Mesodermal cell (in vitro differentiated cells): ENCODE results near the gene BBS9.

ENCODE experiments used
- H3K27ac ChIP-seq: 2 replicates; pipeline ENCODE4 v1.7.0; 2013; ENCODE audit warnings: mild to moderate bottlenecking, low read depth, low read length, moderate library complexity; ENCODE audit not compliant: severe bottlenecking
- H3K36me3 ChIP-seq: 2 replicates; pipeline ENCODE4 v1.7.1; 2013; ENCODE audit warnings: mild to moderate bottlenecking, low read length, moderate library complexity; ENCODE audit not compliant: control insufficient read depth, insufficient read depth
- H3K4me1 ChIP-seq: one replicate; pipeline ENCODE4 v1.7.1; 2013; ENCODE audit warnings: mild to moderate bottlenecking, low read length; ENCODE audit not compliant: insufficient read depth, control insufficient read depth, poor library complexity, severe bottlenecking
- H3K4me3 ChIP-seq: 2 replicates; pipeline ENCODE4 v1.7.0; 2013; ENCODE audit warnings: low read length, control low read depth, mild to moderate bottlenecking; ENCODE audit not compliant: insufficient read depth, poor library complexity, severe bottlenecking; ENCODE audit errors: extremely low read depth
- H3K9me3 ChIP-seq: 2 replicates; pipeline ENCODE4 v1.7.1; 2013; ENCODE audit warnings: mild to moderate bottlenecking, low read length, moderate library complexity; ENCODE audit not compliant: control insufficient read depth
- WGBS, 2 experiments: methylation state at CpG; one replicate each; pipeline ENCODE4 v1.1.5; 2013; ENCODE audit warnings: missing lambda C conversion rate in 2 of 2; ENCODE audit not compliant: insufficient coverage in 2 of 2; 5-methylcytosine and 5-hydroxymethylcytosine counted together

BBS9 gene

GRCh38 chr7:33399528-33400213 is 270.3 kb downstream of the BBS9 start:
- no peak overlapping the region for H3K27ac ChIP-seq
- H3K36me3 ChIP-seq: no peaks in the 10 kb centered on the region
- WGBS, 2 experiments: 83 to 100% methylated on average over 1 of the region's 3 CpGs
- no peaks in the 10 kb centered on the region for H3K4me1 ChIP-seq
- no peak overlapping the region for H3K4me3 ChIP-seq
- H3K9me3 ChIP-seq: no peaks in the 10 kb centered on the region

DNA sequence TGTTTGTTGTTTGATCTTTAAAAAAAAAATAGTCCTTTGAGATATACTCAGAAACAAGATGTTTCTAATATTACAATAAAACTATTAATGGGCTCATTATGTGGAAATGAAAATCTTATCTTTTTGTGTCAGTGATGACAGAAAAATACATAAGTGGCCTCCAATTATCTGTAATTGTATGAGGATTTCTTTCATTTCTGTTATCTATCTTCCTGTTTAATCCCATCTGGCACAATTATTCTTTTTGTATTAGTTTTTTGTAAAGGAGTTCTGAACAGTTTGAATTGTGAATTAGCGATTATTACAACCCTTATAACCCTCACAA is 270.8 kb downstream of the BBS9 start:
- no peak overlapping the region for H3K27ac ChIP-seq
- no peaks in the 10 kb centered on the region for H3K9me3 ChIP-seq
- H3K4me3 ChIP-seq: no peak overlapping the region
- H3K36me3 ChIP-seq: no peaks in the 10 kb centered on the region
- H3K4me1 ChIP-seq: no peaks in the 10 kb centered on the region
- no CpG with 5 or more reads among the region's 1 CpG for WGBS, 2 experiments

- no CpG with 5 or more reads among the region's 1 CpG for WGBS, 2 experiments
- no peak overlapping the region for H3K27ac ChIP-seq
- H3K36me3 ChIP-seq: no peaks in the 10 kb centered on the region
- H3K4me1 ChIP-seq: no peaks in the 10 kb centered on the region
- H3K4me3 ChIP-seq: no peak overlapping the region
- H3K9me3 ChIP-seq: peaks cover 5% of the 10 kb centered on the region
Observed at GRCh38 chr7:33410266-33410665, 280.9 kb downstream of the BBS9 start.

GRCh38 chr7:33411020-33411419 is 281.7 kb downstream of the BBS9 start:
- no peaks in the 10 kb centered on the region for H3K4me1 ChIP-seq
- H3K27ac ChIP-seq: no peak overlapping the region
- no peak overlapping the region for H3K4me3 ChIP-seq
- no peaks in the 10 kb centered on the region for H3K36me3 ChIP-seq
- no CpG with 5 or more reads among the region's 3 CpGs for WGBS, 2 experiments
- H3K9me3 ChIP-seq: peaks cover 5% of the 10 kb centered on the region

DNA sequence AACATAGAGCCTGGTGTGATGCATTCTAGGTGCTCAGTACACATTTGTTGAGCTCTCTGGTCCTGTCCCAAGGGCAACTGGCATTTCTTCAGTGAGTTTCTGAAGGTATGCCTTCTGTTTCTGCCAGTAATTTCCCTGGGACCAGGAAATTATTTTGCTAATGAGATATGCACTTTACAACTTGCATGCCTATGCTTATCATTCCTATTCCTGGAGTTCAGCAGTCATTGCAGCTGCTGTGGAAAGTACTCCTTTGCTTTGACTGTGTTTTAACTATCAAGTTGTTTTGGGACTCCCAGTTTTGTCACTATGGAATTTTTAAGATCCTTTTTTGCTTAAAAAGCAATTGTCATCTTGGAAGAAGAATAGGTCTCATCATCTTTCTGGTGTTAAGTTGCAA is 283.0 kb downstream of the BBS9 start:
- Histone ChIP-seq H3K4me1 (no peaks in the 10 kb centered on the region), H3K27ac (no peak overlapping the region), H3K9me3 (peaks cover 5% of the 10 kb centered on the region)

DNA sequence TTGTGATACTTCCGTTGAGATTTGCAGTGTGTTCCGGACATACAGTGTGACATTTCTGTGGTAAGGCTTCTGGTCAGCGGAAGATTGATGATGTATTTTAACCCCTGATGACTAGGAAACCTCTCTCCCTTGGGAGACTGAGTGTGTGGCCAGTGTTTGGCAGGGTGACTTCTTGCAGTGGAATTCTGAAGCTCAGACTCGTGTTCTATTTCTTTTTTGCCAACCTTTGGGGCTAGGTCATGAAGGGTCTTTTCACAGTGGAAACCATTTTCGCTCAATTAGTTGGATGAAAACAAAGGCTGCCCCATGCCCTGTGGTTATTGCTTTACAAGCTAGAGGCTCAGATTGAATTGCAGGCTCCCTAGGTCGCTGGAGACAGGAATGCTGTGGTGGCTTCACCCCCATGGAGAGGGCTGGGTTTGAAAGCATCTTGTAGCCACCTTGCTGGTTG is 288.9 kb downstream of the BBS9 start:
- WGBS, 2 experiments: 49% methylated on average over 5 to 6 of the region's 6 CpGs
- no peak overlapping the region for H3K27ac ChIP-seq
- H3K36me3 ChIP-seq: no peaks in the 10 kb centered on the region
- no peaks in the 10 kb centered on the region for H3K4me1 ChIP-seq
- H3K4me3 ChIP-seq: no peak overlapping the region
- no peaks in the 10 kb centered on the region for H3K9me3 ChIP-seq

More for the DNA sequence above, 283.0 kb downstream of the BBS9 start:
- Histone ChIP-seq H3K4me3 (no peak overlapping the region), H3K36me3 (no peaks in the 10 kb centered on the region)

GRCh38 chr7:33420311-33420940 is 291.1 kb downstream of the BBS9 start:
- no peak overlapping the region for H3K4me3 ChIP-seq
- no peaks in the 10 kb centered on the region for H3K36me3 ChIP-seq
- no peak overlapping the region for H3K27ac ChIP-seq
- no peaks in the 10 kb centered on the region for H3K9me3 ChIP-seq
- H3K4me1 ChIP-seq: no peaks in the 10 kb centered on the region
- 91 to 95% methylated on average over 5 of the region's 6 CpGs for WGBS, 2 experiments

- Histone ChIP-seq H3K36me3 (no peaks in the 10 kb centered on the region), H3K4me1 (no peaks in the 10 kb centered on the region), H3K4me3 (no peak overlapping the region), H3K27ac (no peak overlapping the region), H3K9me3 (no peaks in the 10 kb centered on the region)
- no CpG with 5 or more reads among the region's 1 CpG for WGBS, 2 experiments
Observed at GRCh38 chr7:33421429-33421828, 292.1 kb downstream of the BBS9 start.

DNA sequence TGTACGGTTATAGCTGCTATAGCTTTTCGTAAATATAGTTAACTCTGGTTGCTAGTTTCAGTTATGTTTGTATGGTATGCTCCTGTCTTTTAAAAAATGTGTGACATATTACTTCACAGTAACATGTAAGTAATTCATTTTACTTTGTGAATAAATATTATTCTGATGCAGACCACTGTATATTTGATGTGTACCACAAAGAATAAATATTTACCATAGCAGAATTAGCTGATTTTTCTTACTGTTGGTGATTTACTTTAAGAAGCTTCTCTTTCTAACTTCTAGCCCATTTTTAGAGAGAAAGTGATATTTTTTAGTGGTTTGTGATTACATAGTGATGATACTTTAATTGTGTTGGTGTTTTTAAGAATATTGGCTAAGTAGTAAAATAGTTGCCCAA is 292.8 kb downstream of the BBS9 start:
- no peaks in the 10 kb centered on the region for H3K4me1 ChIP-seq
- H3K4me3 ChIP-seq: no peak overlapping the region
- no peak overlapping the region for H3K27ac ChIP-seq
- 66% methylated on average over 2 of the region's 2 CpGs; no CpG with 5 or more reads in 1 of the 2 experiments for WGBS, 2 experiments
- H3K36me3 ChIP-seq: no peaks in the 10 kb centered on the region
- H3K9me3 ChIP-seq: no peaks in the 10 kb centered on the region

GRCh38 chr7:33422825-33423645 is 293.7 kb downstream of the BBS9 start:
- no peaks in the 10 kb centered on the region for H3K36me3 ChIP-seq
- H3K9me3 ChIP-seq: no peaks in the 10 kb centered on the region
- no peaks in the 10 kb centered on the region for H3K4me1 ChIP-seq
- no peak overlapping the region for H3K4me3 ChIP-seq
- H3K27ac ChIP-seq: no peak overlapping the region
- WGBS, 2 experiments: 87 to 93% methylated on average over 8 of the region's 8 CpGs

DNA sequence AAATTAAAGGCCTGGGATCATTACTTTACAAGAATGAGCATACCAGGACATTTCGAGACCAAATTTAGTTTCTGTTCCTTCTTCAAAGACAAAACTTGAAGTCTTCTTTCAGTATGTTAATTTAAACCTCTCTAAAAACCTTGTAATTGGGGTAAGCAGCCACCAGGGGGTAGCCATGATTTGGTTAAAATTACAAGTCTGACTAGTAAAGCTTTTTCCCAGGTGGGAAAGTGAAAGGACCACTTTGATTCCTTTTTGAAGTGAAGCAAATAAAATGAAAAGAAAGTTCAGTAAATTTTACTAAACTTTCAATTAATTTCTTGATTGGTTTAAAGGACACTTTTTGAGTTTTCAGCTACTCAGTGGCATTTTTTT is 294.3 kb downstream of the BBS9 start:
- no peak overlapping the region for H3K27ac ChIP-seq
- WGBS, 2 experiments: no CpG with 5 or more reads among the region's 1 CpG
- H3K9me3 ChIP-seq: no peaks in the 10 kb centered on the region
- no peak overlapping the region for H3K4me3 ChIP-seq
- H3K4me1 ChIP-seq: no peaks in the 10 kb centered on the region
- no peaks in the 10 kb centered on the region for H3K36me3 ChIP-seq
